ENCODE data around the gene DGKB.

DGKB gene

DNA sequence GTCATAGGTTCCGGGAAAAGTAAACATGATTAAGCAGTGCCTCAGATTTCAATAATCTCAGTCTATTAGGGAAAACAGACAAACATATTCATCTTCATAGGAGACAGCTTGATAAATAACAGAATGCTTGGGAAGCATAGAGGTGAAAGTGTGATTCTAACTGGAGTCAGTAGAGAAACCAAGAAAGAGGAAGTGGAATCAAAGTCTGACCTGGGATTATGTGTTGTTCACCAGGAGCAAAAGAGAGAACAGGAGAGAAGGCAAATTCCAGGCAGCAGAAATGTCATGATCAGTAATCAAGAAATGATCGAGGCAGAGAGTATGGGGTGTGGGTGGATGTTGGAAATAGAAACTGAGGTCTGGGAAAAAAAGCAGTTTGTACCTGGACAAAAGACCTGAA is 43.7 kb downstream of the DGKB start:
- DNase-seq: no peak

DNA sequence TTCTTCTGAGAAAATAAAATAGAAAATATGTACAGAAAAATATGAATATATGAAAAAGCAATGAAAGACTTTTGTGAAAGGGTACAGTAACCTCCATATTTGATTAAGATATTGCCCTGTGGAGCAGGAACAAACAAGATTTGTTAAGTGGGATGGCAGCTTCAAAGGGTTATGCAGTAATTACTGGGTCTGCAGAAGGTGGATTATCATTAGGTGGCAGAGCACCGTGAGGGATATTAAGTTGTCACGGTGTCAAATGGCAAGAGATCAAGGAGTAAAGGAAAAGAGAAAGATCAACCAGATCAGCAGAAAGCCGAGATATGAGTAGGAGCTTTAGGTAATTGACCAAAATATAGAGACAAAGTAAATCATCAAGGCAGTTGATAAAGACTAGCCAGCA is 44.1 kb downstream of the DGKB start:
- DNase-seq: no peak

DNA sequence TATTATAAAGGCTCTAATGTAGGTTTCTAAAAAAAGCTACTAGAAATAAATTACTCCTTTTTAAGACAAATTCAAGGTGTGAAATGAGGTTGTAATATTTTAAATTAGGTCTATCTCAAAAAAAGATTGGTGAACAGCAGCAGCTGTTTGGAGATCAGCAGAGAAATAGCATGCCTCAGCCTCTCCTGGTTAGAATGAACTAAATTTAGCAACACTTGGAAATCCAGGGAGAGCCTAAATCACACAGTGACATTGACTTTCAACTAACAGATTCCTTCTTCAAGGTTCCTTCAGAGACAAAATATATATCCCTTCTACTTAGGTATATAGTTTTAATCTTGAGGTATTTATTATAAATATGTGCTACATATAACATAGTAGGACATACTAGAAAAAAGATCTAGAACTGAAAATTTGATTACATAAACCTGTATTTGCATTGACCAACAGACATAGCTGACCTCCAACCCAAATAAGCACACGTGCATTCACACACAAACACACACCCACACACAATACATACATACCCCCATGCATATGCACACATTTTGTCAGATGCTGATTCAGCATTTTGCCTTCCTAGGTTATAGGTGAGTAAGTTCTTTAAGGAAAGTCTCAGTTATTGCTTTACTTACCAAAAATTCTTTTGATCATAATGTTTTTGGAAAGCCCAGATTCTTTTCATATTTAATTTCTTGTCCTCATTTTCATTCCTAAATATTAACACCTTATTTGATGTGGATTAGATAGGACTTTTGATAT is 47.3 kb downstream of the DGKB start:
- no peak for DNase-seq

DNA sequence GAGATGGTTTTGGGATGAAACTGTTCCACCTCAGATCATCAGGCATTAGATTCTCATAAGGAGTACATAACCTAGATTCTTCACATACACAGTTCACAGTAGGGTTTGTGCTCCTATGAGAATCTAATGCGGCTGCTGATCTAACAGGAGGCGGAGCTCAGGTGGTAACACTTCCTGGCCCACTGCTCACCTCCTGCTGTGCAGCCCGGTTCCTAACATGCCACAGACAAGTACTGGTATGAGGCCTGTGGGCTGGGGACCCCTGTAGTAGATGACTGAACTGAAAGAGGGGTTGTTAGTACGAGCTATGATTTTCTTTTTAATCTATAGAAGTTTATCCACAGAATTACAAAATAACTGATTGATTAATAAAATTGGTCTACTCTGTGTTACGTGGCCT is 48.1 kb downstream of the DGKB start:
- no peak for DNase-seq

GRCh38 chr7:14851610-14852009 is 50.9 kb downstream of the DGKB start:
- DNase-seq: no peak

DNA sequence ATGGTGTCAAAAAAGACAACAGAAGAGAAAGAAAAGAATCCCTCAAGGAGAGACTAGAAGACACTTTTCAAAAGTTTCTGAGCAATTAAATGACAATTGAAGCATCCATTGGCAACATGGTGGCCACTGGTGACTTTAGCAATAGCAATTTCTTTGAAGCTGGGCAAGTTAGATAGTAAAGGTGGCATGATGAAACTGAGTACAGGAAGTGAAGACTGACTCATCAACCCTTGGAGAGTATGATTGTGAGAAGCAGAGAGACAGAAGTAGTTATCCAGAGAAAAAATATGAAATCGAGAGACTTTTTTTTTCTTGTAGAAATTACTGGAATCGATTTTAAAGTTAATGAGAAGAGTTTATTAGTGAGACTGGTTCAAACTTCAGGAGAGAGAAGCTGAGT is 52.5 kb downstream of the DGKB start:
- peak in 1 of 5 experiments; percentile 55 for DNase-seq

DNA sequence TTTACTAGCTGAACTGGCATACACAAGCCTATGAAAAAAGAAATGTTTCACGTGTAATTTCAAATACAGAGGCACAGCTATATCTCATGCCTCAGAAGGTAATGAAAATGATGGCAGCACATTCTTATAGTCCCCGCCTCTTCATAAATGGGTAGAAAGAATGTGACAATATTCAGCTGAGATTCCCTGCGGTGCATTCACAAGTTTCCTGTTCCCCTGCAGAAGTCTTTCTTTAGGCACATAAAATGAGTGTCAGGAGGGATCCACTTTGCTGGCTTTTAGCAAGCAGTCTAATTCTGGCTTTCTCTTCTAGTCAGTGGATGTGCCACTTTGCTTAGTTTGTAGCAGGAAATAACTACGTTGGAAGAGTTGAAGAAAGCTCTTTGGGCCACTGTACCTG is 56.1 kb downstream of the DGKB start:
- DNase-seq: no peak

DNA sequence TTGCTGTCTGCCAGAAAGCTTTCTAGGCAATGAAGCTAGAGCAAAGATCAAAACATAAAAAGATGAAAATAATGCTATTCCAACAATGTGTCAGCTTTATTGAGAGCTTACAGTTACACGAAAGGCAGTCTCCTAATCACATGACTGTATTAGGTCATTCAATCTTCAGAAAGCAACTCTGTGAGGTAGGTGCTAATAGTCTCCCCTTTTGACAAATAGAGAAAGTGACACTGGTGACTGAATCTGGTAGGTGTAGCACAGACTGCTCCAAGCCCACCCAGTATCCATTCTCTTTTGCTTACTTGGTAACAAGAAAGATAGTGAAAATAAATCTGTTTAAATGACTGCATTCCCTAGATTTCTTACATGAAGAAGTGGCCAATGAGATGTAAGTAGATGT is 58.8 kb downstream of the DGKB start:
- no peak for DNase-seq

DNA sequence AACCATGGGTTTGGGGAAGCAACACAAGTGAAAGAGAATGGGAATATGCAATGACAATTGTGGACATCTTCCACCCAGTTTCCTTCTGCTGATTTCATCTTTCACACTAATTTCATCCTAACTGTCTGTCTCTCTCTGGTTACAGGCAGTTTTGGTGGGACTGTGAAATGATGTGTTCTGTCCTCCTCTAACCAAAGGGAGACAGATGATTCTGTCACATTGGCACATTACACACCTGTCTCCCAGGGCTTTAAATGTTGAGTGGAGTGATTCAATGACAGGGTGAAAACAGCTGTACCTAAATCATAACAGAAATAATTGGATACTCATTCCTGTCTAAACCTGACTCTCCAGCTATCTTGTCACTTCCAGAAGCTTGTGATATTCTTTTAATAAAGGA is 60.0 kb downstream of the DGKB start:
- DNase-seq: peak in 1 of 5 experiments; percentile 4

DNA sequence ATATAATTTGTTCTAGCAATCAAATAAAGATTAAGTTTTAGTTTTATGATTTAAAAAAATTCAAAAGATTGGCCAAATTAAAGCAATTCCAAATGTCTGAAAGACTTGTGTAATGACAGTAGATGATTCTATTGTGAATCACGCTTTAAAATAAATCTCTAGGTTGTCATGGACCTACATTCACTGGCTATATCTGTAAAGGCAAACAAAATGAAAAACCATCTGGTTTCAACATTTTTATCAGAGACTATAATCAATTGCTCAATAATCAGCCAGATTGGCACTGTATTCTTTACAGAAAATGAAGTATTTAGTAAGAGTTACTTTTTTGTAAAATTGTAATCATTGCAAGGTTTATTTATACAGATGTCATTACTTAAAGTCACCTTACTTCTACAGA is 60.7 kb downstream of the DGKB start:
- no peak for DNase-seq

DNA sequence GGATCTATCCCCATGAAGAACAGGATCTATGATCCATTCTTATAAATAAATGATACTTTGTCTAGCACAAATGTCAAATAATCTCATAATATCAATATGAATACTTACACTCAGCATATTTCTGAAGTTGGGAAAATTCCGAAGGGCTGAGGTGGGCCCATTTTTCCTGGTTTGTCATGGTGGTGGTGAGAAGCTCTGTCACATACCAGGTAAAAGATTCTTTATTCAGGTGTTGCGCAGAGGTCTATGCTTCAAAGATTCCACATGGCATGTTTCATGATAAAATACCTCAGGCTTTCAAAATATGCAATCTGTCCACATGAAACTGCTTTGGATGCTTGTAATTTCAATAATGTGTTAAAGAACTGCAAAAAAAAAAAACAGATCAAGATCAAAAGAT is 61.5 kb downstream of the DGKB start:
- no peak for DNase-seq

DNA sequence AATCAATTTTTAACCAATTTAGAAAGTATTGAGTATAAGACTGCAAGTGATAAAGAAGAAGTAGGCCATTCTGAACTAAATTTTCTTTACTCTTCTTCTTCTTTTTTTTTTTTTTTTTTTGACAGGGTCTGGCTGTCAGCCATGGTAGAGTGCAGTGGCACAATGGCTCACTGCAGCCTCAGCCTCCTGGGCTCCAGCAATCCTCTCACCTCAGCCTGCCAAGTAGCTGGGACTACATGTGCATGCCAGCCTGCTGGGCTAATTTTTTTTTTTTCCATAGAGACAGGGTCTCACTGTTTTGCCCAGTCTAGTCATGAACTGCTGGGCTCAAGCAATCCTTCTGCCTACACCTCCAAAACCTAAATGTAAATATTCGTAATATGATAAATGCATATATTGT is 63.2 kb downstream of the DGKB start:
- no peak for DNase-seq

DNA sequence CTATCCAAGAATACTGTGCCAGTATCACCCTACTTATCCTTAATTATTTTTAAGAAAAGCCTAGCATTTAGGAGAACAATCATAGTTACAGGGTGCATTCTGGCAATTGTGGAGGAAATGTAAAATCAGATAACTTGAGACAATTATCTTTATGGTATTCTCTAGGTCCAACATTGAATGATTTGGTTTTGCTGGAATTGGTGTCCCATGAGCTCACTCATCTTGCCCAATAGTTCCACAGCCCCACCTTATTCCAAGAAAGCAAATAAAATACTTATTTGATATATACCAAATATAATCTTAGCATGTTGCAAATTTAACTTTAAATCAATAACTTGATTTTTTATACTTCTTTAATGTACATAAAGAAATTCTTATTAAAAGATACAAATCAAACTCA is 65.3 kb downstream of the DGKB start:
- DNase-seq: no peak

GRCh38 chr7:14836571-14837189 is 65.9 kb downstream of the DGKB start:
- no peak for DNase-seq

GRCh38 chr7:14836006-14836405 is 66.5 kb downstream of the DGKB start:
- no peak for DNase-seq

DNA sequence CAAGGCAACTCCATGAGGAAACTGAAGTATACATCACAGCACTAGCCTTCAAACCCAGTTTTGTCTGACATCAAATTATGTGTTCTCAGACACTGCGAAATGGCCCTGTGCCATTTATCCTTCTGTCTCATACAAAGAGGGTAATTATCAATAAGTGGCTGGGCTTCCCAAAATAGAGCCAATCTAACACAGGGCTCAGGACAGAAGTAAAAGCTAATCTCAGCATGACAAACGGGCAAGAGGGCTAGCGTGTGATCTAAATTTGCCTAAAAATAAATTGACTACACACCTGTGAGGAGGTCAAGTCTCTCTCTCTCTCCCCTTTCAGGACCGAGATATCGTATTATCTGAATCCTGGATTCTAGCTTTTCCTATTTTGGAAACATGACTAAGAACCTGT is 67.2 kb downstream of the DGKB start:
- DNase-seq: no peak

GRCh38 chr7:14834883-14835282 is 67.7 kb downstream of the DGKB start:
- DNase-seq: peak in 1 of 5 experiments; percentile 37

DNA sequence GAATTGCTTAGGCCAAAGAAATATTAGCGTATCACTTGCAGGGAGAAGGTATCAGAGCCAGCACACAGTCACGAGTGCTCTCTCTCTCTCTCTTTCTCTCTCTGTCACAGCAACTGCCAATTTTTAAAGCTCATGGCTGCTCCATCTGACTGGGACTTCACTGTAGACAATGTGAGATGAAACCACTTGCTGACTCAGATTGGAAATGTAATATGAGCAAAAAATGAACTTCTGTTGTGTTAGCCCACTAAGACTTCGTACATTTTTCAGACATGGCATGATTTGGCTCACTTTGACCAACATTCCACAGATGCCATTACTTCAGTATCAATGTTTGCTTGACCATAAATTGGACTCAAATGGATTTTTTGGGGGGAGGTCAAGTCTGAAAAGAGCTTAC is 68.1 kb downstream of the DGKB start:
- peak in 1 of 5 experiments; percentile 77 for DNase-seq

- DNase-seq: no peak
Observed at GRCh38 chr7:14833707-14834106, 68.8 kb downstream of the DGKB start.

GRCh38 chr7:14828053-14828452 is 74.5 kb downstream of the DGKB start:
- no peak for DNase-seq

DNA sequence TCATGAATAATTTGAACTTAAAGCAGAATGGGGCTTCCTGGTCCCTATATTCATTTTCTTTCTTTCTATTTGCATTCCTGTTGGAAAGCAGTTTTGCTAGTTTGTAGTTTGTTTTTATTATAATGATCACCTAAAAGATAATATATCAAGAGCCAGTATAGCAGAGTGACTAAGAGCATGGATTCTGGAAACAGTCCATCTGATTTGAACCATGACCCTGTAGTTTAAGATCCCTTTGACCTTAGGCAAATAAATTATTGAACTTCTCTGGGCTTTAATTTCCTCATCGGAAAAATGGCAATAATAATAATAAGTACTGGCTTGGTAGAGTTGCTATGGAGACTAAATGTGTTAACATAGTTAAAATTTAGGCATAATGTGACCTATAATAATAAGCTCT is 76.1 kb downstream of the DGKB start:
- no peak for DNase-seq

DNA sequence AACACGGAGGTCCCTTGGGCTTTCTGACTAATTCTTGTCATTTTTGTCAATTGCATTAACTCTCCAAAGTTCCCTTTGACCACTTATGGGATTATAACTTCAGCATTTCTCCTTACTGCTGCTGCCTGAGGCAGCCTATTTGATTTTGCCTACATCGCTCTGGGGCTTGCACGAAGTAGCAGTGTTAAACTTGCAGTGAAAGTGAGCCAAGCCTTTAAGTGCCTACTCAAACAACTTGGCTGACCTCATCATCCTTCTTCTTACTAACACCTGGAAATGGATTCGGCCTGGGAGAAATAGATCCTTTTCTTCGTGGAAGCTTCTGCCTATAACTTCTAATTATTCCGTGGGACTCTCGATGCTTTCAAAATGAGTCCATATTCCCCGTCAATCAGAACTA is 76.6 kb downstream of the DGKB start:
- DNase-seq: no peak

DNA sequence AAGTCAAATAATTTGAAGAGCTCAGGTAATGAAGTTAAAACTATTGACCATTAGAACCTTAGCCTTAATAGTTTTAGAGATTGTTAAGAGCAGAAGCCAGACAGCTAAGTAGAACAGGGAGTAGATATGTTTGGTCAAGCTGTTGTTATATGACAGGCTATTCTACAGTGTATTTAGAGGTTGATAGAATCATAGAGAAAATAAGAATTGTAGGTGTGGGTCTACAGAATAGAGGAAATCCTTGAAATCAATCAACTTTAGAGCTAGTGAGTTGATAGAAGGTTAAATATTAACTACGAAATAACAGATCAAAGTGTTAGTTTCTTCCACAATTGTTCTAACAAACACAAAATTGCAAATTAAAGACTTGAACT is 80.1 kb downstream of the DGKB start:
- DNase-seq: no peak

DNA sequence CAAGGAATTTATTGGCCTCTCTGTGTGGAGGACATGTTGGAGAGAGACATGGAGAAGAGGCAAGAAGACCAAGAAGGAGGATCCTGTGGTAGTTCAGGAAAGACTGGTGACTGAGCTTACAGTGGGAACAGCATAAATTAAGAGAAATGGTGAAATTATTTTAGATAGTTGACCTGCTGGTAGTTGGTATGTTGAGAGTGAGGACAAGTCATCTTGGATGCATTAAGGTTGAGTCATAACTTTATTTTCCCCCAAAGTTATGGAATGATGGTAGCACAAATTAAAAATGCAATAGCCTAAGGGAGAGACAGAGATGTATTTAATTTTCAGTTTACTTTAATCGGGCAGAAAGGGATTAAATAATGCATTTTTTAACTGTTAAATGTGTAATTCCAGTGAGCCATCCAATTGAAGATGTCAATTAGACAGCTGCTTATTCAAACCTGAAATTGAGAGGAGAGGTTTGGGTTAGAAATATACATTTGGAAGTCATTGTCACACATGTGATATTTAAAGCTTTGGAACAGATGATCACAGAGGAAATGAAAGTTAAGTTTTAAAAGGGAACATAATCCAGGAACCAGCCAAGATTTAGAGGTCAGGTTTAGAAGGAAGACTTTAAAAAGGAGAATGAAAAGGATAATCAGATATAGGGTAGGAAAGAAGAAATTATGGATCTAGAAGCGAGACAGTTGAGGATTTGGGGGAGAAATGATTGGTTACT is 80.6 kb downstream of the DGKB start:
- no peak for DNase-seq
